T-helper 17 cell (primary cell): ENCODE measurements around the gene SUPT5H. TPM values are rescaled to one million over a fixed set of nuclear protein-coding genes. Genes with fewer than 3 reads are reported as not detected.
A peak's percentile ranks its signal among the peaks of the same experiment; 100 is the strongest.

Experiments
- ATAC-seq: fragments of 150-1000 bp; cut with Tn5 transposase; 2 replicates; pipeline ENCODE4 v1.10.0; 2021; ENCODE audit warnings: mild to moderate bottlenecking, moderate library complexity
- DNase-seq, 3 donors: peaks; one replicate each; pipeline versions ENCODE4 v3.0.0 to v3.0.0-alpha.2; 2020 to 2021
- H3K9me3 ChIP-seq: one replicate; pipeline ENCODE4 v1.7.0; 2013; ENCODE audit warnings: low read length, mild to moderate bottlenecking; ENCODE audit not compliant: control insufficient read depth, poor library complexity, severe bottlenecking
- H3K27ac Mint-ChIP-seq: one replicate; pipeline ENCODE4 v1.8.0; 2022; ENCODE audit warnings: mild to moderate bottlenecking, moderate library complexity, mixed read lengths
- H3K27me3 Mint-ChIP-seq: one replicate; pipeline ENCODE4 v1.8.0; 2022; ENCODE audit warnings: mixed read lengths
- H3K36me3 Mint-ChIP-seq: one replicate; pipeline ENCODE4 v1.8.0; 2022; ENCODE audit warnings: low read depth, mixed read lengths
- H3K4me1 Mint-ChIP-seq: one replicate; pipeline ENCODE4 v1.8.0; 2022; ENCODE audit warnings: mild to moderate bottlenecking, mixed read lengths
- H3K4me3 Mint-ChIP-seq: one replicate; pipeline ENCODE4 v1.8.0; 2022; ENCODE audit warnings: mild to moderate bottlenecking, moderate library complexity, mixed read lengths
- total RNA-seq, 4 donors: library from RNA in 2 of 4; stranded (reverse) in 2 of 4; gene quantifications; one replicate each; pipeline ENCODE4 v1.2.3 and lab custom pipeline; 2022 to 2026

The SUPT5H gene
- total RNA-seq, 2 donors from 2014 or later, result 346 to 352 TPM

DNA sequence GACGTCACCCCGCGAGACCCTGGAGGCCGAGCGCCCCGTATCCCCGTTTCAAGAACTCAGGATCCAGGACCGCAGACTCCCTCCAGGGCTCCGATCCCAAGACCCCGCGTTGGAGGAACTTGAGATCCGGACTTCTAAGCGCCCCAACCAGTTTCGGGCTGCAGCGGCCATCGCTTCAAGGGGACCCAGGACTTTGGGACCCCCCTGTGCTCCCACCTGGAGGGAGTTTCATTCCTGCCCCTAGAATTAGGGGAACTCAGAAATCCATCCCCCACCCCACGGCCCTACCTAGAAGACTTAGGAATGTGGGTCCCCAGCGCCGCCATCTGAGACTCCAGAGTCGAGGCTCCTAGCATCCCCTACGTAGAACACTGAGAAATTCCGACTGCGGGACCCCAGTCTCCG is 32.5 kb upstream of the SUPT5H start:
- peak overlapping the region; percentile 99 for H3K27ac Mint-ChIP-seq
- H3K36me3 Mint-ChIP-seq, result peaks cover 17% of the 10 kb centered on the region
- peaks cover 50% of the 10 kb centered on the region for H3K4me1 Mint-ChIP-seq
- no peaks in the 10 kb centered on the region for H3K9me3 ChIP-seq
- no peaks in the 10 kb centered on the region for H3K27me3 Mint-ChIP-seq
- peak overlapping the region; percentile 94 for H3K4me3 Mint-ChIP-seq
- DNase-seq (no peak), ATAC-seq (no peak)

GRCh38 chr19:39413272-39413910 is 32.0 kb upstream of the SUPT5H start:
- Mint-ChIP-seq H3K27me3 (no peaks in the 10 kb centered on the region), H3K36me3 (peaks cover 12% of the 10 kb centered on the region), H3K27ac (peak overlapping the region; percentile 99), H3K4me1 (peaks cover 45% of the 10 kb centered on the region), H3K4me3 (peak overlapping the region; percentile 94)
- H3K9me3 ChIP-seq, result no peaks in the 10 kb centered on the region
- DNase-seq (peak in 2 of 3 donors; percentile 38 to 44), ATAC-seq (no peak)

GRCh38 chr19:39413911-39414608 is 31.3 kb upstream of the SUPT5H start:
- peak overlapping the region; percentile 99 for H3K27ac Mint-ChIP-seq
- H3K9me3 ChIP-seq, result no peaks in the 10 kb centered on the region
- peaks cover 6% of the 10 kb centered on the region for H3K36me3 Mint-ChIP-seq
- H3K4me1 Mint-ChIP-seq, result peaks cover 39% of the 10 kb centered on the region
- H3K4me3 Mint-ChIP-seq, result peak overlapping the region; percentile 94
- DNase-seq, result no peak
- no peak for ATAC-seq
- H3K27me3 Mint-ChIP-seq, result no peaks in the 10 kb centered on the region

- peaks cover 4% of the 10 kb centered on the region for H3K36me3 Mint-ChIP-seq
- H3K27ac Mint-ChIP-seq, result peak overlapping the region; percentile 99
- ATAC-seq, result no peak
- H3K9me3 ChIP-seq, result no peaks in the 10 kb centered on the region
- no peak for DNase-seq
- H3K4me1 Mint-ChIP-seq, result peaks cover 32% of the 10 kb centered on the region
- peak overlapping the region; percentile 52 for H3K4me3 Mint-ChIP-seq
- H3K27me3 Mint-ChIP-seq, result no peaks in the 10 kb centered on the region
These were observed 30.0 kb upstream of the SUPT5H start for GRCh38 chr19:39415111-39416046.

DNA sequence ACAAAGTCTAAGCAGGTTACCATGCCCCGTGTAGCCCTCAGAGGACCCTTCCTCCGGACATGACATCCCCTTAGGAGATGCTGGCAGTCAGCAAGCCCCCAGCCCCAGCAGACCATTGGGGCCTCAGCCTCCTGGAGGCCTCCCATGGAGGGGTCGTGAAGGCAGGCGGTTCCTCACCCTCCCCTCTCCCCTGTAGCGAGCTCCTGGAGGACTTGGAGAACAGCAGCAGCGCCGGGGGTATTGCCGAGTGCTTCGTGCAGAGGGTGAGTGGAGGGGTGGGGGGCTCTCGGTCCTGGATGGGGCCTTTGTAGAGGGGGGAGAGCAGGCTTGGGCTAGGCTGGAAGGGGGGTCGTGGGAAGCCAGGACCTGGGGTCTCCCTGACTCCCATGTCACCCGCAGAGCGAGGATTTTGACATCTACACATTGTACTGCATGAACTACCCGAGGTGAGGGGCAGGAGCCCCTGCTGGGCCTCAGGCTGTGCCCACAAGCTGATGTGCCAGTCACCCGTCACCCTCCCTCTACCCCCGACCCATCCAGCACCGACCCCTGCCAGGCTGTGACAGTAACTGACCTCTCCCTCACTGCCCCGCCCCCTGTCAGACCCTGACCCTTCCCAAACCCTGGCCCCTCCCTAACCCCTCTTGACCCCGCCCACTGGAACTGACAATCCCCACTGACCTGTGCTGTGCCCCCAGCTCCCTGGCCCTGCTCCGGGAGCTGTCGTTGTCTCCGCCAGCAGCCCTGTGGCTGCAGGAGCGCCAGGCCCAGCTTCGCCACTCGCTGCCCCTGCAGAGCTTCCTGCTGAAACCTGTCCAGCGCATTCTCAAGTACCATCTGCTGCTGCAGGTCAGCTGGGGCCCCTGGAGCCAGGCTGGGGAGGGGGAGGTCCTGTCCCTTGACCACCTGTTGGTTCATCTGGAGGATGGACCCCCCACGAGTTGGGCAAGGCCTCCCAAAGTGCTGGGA is 28.9 kb upstream of the SUPT5H start:
- no peaks in the 10 kb centered on the region for H3K27me3 Mint-ChIP-seq
- peak overlapping the region; percentile 21 for H3K4me3 Mint-ChIP-seq
- H3K27ac Mint-ChIP-seq, result no peak overlapping the region
- ATAC-seq (no peak), DNase-seq (no peak)
- peaks cover 21% of the 10 kb centered on the region for H3K4me1 Mint-ChIP-seq
- H3K36me3 Mint-ChIP-seq, result peaks cover 2% of the 10 kb centered on the region
- no peaks in the 10 kb centered on the region for H3K9me3 ChIP-seq

- ATAC-seq (no peak), DNase-seq (no peak)
- H3K4me3 Mint-ChIP-seq, result no peak overlapping the region
- H3K27ac Mint-ChIP-seq, result peak overlapping the region; percentile 45
- no peaks in the 10 kb centered on the region for H3K36me3 Mint-ChIP-seq
- peaks cover 14% of the 10 kb centered on the region for H3K4me1 Mint-ChIP-seq
- no peaks in the 10 kb centered on the region for H3K27me3 Mint-ChIP-seq
- no peaks in the 10 kb centered on the region for H3K9me3 ChIP-seq
These were observed 27.8 kb upstream of the SUPT5H start for GRCh38 chr19:39417463-39418181.

GRCh38 chr19:39419003-39419402 is 26.4 kb upstream of the SUPT5H start:
- DNase-seq (no peak), ATAC-seq (no peak)
- H3K27ac Mint-ChIP-seq, result no peak overlapping the region
- no peaks in the 10 kb centered on the region for H3K27me3 Mint-ChIP-seq
- H3K36me3 Mint-ChIP-seq, result no peaks in the 10 kb centered on the region
- peaks cover 9% of the 10 kb centered on the region for H3K4me1 Mint-ChIP-seq
- H3K9me3 ChIP-seq, result no peaks in the 10 kb centered on the region
- no peak overlapping the region for H3K4me3 Mint-ChIP-seq

- Mint-ChIP-seq H3K27me3 (no peaks in the 10 kb centered on the region), H3K27ac (no peak overlapping the region), H3K4me3 (no peak overlapping the region), H3K36me3 (no peaks in the 10 kb centered on the region), H3K4me1 (peaks cover 7% of the 10 kb centered on the region)
- H3K9me3 ChIP-seq, result no peaks in the 10 kb centered on the region
- no peak for ATAC-seq
- no peak for DNase-seq
These were observed 24.6 kb upstream of the SUPT5H start for GRCh38 chr19:39420769-39421168.

GRCh38 chr19:39422020-39422419 is 23.4 kb upstream of the SUPT5H start:
- peaks cover 3% of the 10 kb centered on the region for H3K36me3 Mint-ChIP-seq
- H3K27me3 Mint-ChIP-seq, result no peaks in the 10 kb centered on the region
- no peak for ATAC-seq
- H3K4me3 Mint-ChIP-seq, result no peak overlapping the region
- no peak for DNase-seq
- peaks cover 13% of the 10 kb centered on the region for H3K4me1 Mint-ChIP-seq
- H3K9me3 ChIP-seq, result no peaks in the 10 kb centered on the region
- no peak overlapping the region for H3K27ac Mint-ChIP-seq

DNA sequence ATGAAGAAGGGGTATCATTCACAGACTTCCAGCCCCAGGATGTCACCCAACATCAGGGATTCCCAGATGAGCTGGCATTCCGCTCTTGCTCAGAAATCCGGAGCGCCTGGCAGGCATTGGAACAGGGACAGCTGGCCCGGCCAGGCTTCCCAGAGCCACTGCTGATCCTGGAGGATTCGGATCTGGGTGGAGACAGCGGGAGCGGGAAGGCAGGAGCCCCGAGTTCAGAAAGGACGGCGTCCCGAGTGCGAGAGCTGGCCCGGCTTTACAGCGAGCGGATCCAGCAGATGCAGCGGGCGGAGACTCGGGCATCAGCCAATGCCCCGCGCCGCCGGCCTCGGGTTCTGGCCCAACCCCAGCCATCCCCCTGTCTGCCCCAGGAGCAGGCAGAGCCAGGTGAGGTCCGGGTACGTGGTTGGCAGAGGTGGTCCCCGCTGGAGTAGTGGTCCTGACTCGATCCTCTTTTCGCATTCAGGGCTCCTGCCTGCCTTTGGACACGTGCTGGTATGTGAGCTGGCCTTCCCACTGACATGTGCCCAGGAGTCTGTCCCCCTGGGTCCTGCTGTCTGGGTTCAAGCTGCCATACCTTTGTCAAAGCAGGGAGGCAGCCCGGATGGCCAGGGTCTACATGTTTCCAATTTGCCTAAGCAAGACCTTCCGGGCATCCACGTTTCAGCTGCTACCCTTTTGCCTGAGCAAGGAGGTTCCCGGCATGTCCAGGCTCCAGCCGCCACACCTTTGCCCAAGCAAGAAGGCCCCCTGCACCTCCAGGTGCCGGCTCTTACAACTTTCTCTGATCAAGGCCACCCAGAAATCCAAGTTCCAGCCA is 21.9 kb upstream of the SUPT5H start:
- peaks cover 11% of the 10 kb centered on the region for H3K4me1 Mint-ChIP-seq
- H3K36me3 Mint-ChIP-seq, result peaks cover 3% of the 10 kb centered on the region
- no peaks in the 10 kb centered on the region for H3K9me3 ChIP-seq
- no peak for ATAC-seq
- H3K4me3 Mint-ChIP-seq, result no peak overlapping the region
- H3K27me3 Mint-ChIP-seq, result no peaks in the 10 kb centered on the region
- peak overlapping the region; percentile 85 for H3K27ac Mint-ChIP-seq
- no peak for DNase-seq

DNA sequence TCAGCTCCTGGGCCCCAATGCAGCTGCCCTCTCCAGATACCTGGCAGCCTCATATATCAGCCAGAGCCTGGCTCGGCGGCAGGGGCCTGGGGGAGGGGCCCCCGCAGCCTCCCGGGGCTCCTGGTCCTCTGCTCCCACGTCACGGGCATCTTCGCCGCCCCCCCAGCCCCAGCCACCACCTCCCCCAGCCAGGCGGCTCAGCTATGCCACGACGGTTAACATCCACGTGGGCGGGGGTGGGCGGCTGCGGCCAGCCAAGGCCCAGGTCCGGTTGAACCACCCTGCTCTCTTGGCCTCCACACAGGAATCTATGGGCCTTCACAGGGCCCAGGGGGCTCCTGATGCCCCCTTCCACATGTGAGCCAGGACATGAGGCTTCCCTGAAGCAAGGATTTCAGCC is 20.4 kb upstream of the SUPT5H start:
- peak overlapping the region; percentile 85 for H3K27ac Mint-ChIP-seq
- no peaks in the 10 kb centered on the region for H3K27me3 Mint-ChIP-seq
- DNase-seq (no peak), ATAC-seq (no peak)
- peaks cover 11% of the 10 kb centered on the region for H3K4me1 Mint-ChIP-seq
- no peak overlapping the region for H3K4me3 Mint-ChIP-seq
- peaks cover 3% of the 10 kb centered on the region for H3K36me3 Mint-ChIP-seq
- no peaks in the 10 kb centered on the region for H3K9me3 ChIP-seq
